ENCODE results near the gene PARD3.

DNA sequence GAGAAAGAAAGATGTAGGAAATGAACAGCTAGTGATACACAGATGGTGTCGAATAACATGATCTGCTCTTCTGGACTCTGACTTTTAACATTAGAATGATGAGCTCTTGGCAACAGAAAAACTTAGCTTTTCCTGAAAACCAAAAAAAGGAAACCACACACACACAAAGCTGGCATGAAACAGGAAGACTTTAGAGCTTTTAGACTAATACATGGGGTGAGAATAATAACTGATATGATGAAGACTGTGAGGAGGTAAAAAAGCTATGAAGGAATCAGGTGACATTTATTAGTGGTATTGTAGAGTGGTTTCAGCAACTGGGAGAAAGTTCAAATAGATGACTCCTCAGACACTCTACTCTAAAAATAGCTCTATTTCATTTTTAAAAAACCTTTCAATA, 491.9 kb downstream of the PARD3 start:
- TF ChIP-seq, protein P1, sequence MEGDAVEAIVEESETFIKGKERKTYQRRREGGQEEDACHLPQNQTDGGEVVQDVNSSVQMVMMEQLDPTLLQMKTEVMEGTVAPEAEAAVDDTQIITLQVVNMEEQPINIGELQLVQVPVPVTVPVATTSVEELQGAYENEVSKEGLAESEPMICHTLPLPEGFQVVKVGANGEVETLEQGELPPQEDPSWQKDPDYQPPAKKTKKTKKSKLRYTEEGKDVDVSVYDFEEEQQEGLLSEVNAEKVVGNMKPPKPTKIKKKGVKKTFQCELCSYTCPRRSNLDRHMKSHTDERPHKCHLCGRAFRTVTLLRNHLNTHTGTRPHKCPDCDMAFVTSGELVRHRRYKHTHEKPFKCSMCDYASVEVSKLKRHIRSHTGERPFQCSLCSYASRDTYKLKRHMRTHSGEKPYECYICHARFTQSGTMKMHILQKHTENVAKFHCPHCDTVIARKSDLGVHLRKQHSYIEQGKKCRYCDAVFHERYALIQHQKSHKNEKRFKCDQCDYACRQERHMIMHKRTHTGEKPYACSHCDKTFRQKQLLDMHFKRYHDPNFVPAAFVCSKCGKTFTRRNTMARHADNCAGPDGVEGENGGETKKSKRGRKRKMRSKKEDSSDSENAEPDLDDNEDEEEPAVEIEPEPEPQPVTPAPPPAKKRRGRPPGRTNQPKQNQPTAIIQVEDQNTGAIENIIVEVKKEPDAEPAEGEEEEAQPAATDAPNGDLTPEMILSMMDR (IDR thresholded peaks at IDR 0.05): no peak
- no peak for TF ChIP-seq POLR2A (IDR thresholded peaks at IDR 0.05)
